Nephron progenitor cell (in vitro differentiated cells): ENCODE data around the gene MGARP.

Experiments
- DNase-seq: peaks from one replicate; pipeline ENCODE4 v3.0.0; 2021
- H3K27ac Mint-ChIP-seq: 2 replicates; pipeline ENCODE4 v1.8.0; 2021; ENCODE audit warnings: mild to moderate bottlenecking, moderate library complexity, mixed read lengths
- H3K27me3 Mint-ChIP-seq: 2 replicates; pipeline ENCODE4 v1.8.0; 2021; ENCODE audit warnings: mild to moderate bottlenecking, low read depth, mixed read lengths; ENCODE audit not compliant: poor library complexity
- H3K36me3 Mint-ChIP-seq: 2 replicates; pipeline ENCODE4 v1.8.0; 2021; ENCODE audit warnings: low read depth, mixed read lengths
- H3K4me1 Mint-ChIP-seq: 2 replicates; pipeline ENCODE4 v1.8.0; 2021; ENCODE audit warnings: mixed read lengths
- H3K4me3 Mint-ChIP-seq: 2 replicates; pipeline ENCODE4 v1.8.0; 2021; ENCODE audit warnings: mild to moderate bottlenecking, moderate library complexity, mixed read lengths
- H3K9me3 Mint-ChIP-seq: 2 replicates; pipeline ENCODE4 v1.8.0; 2021; ENCODE audit warnings: mild to moderate bottlenecking, moderate library complexity, mixed read lengths
- TF ChIP-seq, protein P1 (sequence below): fragments of 200-600 bp; sonication (generic); IDR thresholded peaks from 2 replicates; pipeline ENCODE4 v1.5.0; 2021; ENCODE audit warnings: antibody characterized with exemption

Gene MGARP

DNA sequence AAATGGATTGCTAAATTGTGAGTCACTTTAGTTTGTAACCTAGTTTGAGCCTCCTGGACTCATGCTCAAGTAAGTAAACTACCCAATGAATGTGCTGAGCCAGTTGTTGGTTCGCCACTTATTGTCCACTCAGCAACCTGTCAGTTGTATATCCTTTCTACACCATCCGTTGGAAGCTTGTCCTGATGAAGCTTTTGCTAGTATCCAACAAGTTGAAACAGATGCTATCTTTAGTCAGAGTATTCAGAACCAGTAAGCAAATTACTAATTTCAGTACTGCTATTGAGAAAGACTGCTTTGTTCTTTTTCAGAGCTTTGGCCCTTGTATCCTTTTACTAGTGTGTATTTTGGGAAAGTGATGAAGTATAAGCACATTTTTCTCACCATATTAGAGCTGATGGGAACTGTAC is 17.0 kb upstream of the MGARP start:
- Mint-ChIP-seq H3K4me3 (no peak overlapping the region), H3K27me3 (peaks cover 3% of the 10 kb centered on the region), H3K27ac (no peak overlapping the region), H3K36me3 (peaks cover 25% of the 10 kb centered on the region), H3K9me3 (no peaks in the 10 kb centered on the region), H3K4me1 (peaks cover 46% of the 10 kb centered on the region)
- TF ChIP-seq, protein P1, sequence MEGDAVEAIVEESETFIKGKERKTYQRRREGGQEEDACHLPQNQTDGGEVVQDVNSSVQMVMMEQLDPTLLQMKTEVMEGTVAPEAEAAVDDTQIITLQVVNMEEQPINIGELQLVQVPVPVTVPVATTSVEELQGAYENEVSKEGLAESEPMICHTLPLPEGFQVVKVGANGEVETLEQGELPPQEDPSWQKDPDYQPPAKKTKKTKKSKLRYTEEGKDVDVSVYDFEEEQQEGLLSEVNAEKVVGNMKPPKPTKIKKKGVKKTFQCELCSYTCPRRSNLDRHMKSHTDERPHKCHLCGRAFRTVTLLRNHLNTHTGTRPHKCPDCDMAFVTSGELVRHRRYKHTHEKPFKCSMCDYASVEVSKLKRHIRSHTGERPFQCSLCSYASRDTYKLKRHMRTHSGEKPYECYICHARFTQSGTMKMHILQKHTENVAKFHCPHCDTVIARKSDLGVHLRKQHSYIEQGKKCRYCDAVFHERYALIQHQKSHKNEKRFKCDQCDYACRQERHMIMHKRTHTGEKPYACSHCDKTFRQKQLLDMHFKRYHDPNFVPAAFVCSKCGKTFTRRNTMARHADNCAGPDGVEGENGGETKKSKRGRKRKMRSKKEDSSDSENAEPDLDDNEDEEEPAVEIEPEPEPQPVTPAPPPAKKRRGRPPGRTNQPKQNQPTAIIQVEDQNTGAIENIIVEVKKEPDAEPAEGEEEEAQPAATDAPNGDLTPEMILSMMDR, result no peak
- no peak for DNase-seq

GRCh38 chr4:139295942-139296299 is 15.9 kb upstream of the MGARP start:
- peak overlapping the region; percentile 99 for H3K4me3 Mint-ChIP-seq

GRCh38 chr4:139295206-139295941 is 15.3 kb upstream of the MGARP start:
- Mint-ChIP-seq H3K27ac (peak overlapping the region; percentile 96), H3K9me3 (no peaks in the 10 kb centered on the region), H3K4me3 (peak overlapping the region; percentile 99), H3K36me3 (peaks cover 35% of the 10 kb centered on the region), H3K4me1 (peaks cover 37% of the 10 kb centered on the region), H3K27me3 (peaks cover 3% of the 10 kb centered on the region)
- peak; percentile 100 for DNase-seq
- TF ChIP-seq, protein P1, result peak; percentile 96

More at GRCh38 chr4:139295942-139296299, 15.9 kb upstream of the MGARP start:
- Mint-ChIP-seq H3K9me3 (no peaks in the 10 kb centered on the region), H3K27ac (no peak overlapping the region), H3K27me3 (peaks cover 3% of the 10 kb centered on the region), H3K4me1 (peaks cover 43% of the 10 kb centered on the region), H3K36me3 (peaks cover 33% of the 10 kb centered on the region)
- TF ChIP-seq, protein P1, result peak; percentile 8
- DNase-seq, result no peak

DNA sequence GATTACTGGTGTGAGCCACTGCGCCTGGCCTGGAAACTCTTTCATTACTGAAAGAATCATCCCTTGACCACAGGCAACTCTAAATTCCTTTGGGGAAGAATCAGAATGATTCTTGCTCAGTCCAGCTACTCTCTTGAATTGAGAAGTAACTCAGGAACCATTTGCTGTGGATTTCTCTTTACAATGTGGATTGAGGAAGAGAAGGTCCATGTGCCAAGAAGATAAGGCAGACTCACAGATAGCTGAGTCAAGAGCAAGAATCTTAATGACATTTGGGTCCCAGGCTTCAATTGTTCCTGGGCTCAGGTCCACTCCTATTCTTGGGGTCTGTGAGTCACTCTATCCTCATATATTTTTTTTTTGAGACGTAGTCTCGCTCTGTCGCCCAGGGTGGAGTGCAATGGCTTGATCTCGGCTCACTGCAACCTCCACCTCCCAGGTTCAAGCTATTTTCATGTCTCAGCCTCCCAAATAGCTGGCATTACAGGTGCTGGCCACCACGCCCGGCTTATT is 6.2 kb upstream of the MGARP start:
- Mint-ChIP-seq H3K36me3 (peaks cover 42% of the 10 kb centered on the region), H3K27me3 (peaks cover 21% of the 10 kb centered on the region), H3K9me3 (peaks cover 14% of the 10 kb centered on the region), H3K4me1 (no peaks in the 10 kb centered on the region), H3K4me3 (no peak overlapping the region), H3K27ac (no peak overlapping the region)
- no peak for DNase-seq
- TF ChIP-seq, protein P1, result no peak

- Mint-ChIP-seq H3K4me3 (no peak overlapping the region), H3K27ac (no peak overlapping the region), H3K27me3 (peaks cover 57% of the 10 kb centered on the region), H3K36me3 (peaks cover 13% of the 10 kb centered on the region), H3K9me3 (peaks cover 14% of the 10 kb centered on the region), H3K4me1 (peaks cover 14% of the 10 kb centered on the region)
- TF ChIP-seq, protein P1, result no peak
- DNase-seq, result no peak
These were observed 2.7 kb upstream of the MGARP start for GRCh38 chr4:139282721-139283075.
